HepG2 (cell line): Measurements from ENCODE around the gene FIBCD1. TPM values are rescaled to one million over a fixed set of nuclear protein-coding genes. Genes with fewer than 3 reads are reported as not detected.

Source experiments
- ATAC-seq: fragments of 200-7000 bp; cut with Tn5 transposase; 3 replicates; pipeline ENCODE4 v1.9.1; 2020; ENCODE audit warnings: mild to moderate bottlenecking, moderate library complexity
- BruUV-seq: library from RNA; stranded (reverse); fragments of 400-500 nt; replicated peaks from 2 replicates; lab custom pipeline; 2021; lab: Mats Ljungman, UMichigan
- CTCF ChIA-PET: fragments of 300-600 bp; formaldehyde crosslinking; extraction: SDS; loops from one replicate; lab custom pipeline; 2021; ENCODE audit warnings: low total read pairs, inconsistent platforms, low intra/inter-chr PET ratio; lab: Yijun Ruan, JAX
- POLR2A ChIA-PET: fragments of 350-600 bp; sonication (Branson Sonifier 250); formaldehyde crosslinking; loops from one replicate; lab custom pipeline; 2020; ENCODE audit warnings: antibody characterized with exemption, inconsistent platforms; lab: Yijun Ruan, JAX
- DNase-seq: peaks from one replicate; pipeline ENCODE4 v3.0.0-alpha.2; 2015; ENCODE audit warnings: low spot score
- FAIRE-seq: peaks from 3 replicates; lab custom pipeline; 2011; peaks lifted over from hg19 to GRCh38; lab: Jason Lieb, UNC
- H2AFZ ChIP-seq: one replicate; pipeline ENCODE4 v1.6.1; 2011; ENCODE audit warnings: low read length, inconsistent platforms
- H3K27ac ChIP-seq: fragments of 300-600 bp; 3 replicates; pipeline ENCODE4 v1.8.0; 2011; ENCODE audit warnings: mixed run types, mild to moderate bottlenecking, mixed read lengths, low read length, inconsistent platforms; ENCODE audit not compliant: insufficient read depth; ENCODE audit errors: extremely low read length
- H3K27me3 ChIP-seq, 2 experiments: fragments of 200-600 bp in 1 of 2; 2 replicates in 1 of 2; 3 replicates in 1 of 2; pipeline versions ENCODE4 v1.6.0 to v1.8.0; 2011; ENCODE audit warnings: low read length in 2 of 2, mild to moderate bottlenecking in 2 of 2, moderate library complexity in 2 of 2, inconsistent platforms in 1 of 2; ENCODE audit not compliant: insufficient read depth in 2 of 2, control insufficient read depth in 1 of 2
- H3K36me3 ChIP-seq, 2 experiments: fragments of 200-600 bp in 1 of 2; replicated peaks in 1 of 2; 2 replicates in 1 of 2; 3 replicates in 1 of 2; pipeline versions ENCODE4 v1.5.1 to v1.8.0; 2011; ENCODE audit warnings: low read length in 2 of 2, inconsistent platforms in 1 of 2; ENCODE audit not compliant: insufficient read depth in 2 of 2, control insufficient read depth in 1 of 2
- H3K4me1 ChIP-seq: 2 replicates; pipeline ENCODE4 v1.5.1; 2012; ENCODE audit warnings: low read length, inconsistent platforms; ENCODE audit not compliant: insufficient read depth
- H3K4me2 ChIP-seq: 2 replicates; pipeline ENCODE4 v1.6.0; 2011; ENCODE audit warnings: low read depth, low read length, inconsistent platforms
- H3K4me3 ChIP-seq, 3 experiments: fragments of 200-600 bp in 1 of 3; sonication (generic), shearing (Covaris generic) in 1 of 3; replicated peaks in 1 of 3; 2 replicates each; pipeline ENCODE4 v1.5.1; 2011 to 2016; ENCODE audit warnings: low read length in 3 of 3, inconsistent platforms in 2 of 3, low read depth in 2 of 3, mild to moderate bottlenecking in 2 of 3, control low read depth in 1 of 3, mixed read lengths in 1 of 3; ENCODE audit not compliant: insufficient read depth in 1 of 3
- H3K79me2 ChIP-seq: one replicate; pipeline ENCODE4 v1.6.1; 2011; ENCODE audit warnings: low read length, inconsistent platforms; ENCODE audit not compliant: insufficient read depth
- H3K9ac ChIP-seq: 2 replicates; pipeline ENCODE4 v1.6.0; 2011; ENCODE audit warnings: mild to moderate bottlenecking, low read depth, low read length, inconsistent platforms; ENCODE audit not compliant: insufficient read depth
- H3K9me3 ChIP-seq: 2 replicates; pipeline ENCODE4 v1.5.1; 2012; ENCODE audit warnings: mild to moderate bottlenecking, low read length
- H4K20me1 ChIP-seq: 2 replicates; pipeline ENCODE4 v1.6.0; 2011; ENCODE audit warnings: inconsistent platforms, mild to moderate bottlenecking, low read length, moderate library complexity; ENCODE audit not compliant: insufficient read depth
- AKAP8 ChIP-seq: sonication (generic); formaldehyde crosslinking; IDR thresholded peaks from 2 replicates; pipeline ENCODE4 v1.5.1; 2020; ENCODE audit warnings: mild to moderate bottlenecking, missing genetic modification reagents
- ATF7-NPFF ChIP-seq: sonication (generic); formaldehyde crosslinking; IDR thresholded peaks from 2 replicates; pipeline ENCODE4 v1.8.1; 2023; ENCODE audit warnings: mild to moderate bottlenecking, low read depth, missing genetic modification reagents, moderate library complexity
- BRD4 ChIP-seq: sonication (generic); formaldehyde crosslinking; IDR thresholded peaks from 2 replicates; pipeline ENCODE4 v1.4.0; 2020; ENCODE audit warnings: missing genetic modification reagents
- KDM5B ChIP-seq: sonication (generic); formaldehyde crosslinking; IDR thresholded peaks from 2 replicates; pipeline ENCODE4 v1.4.0; 2020; ENCODE audit warnings: missing genetic modification reagents, mild to moderate bottlenecking, borderline replicate concordance
- NFE2L2 ChIP-seq: fragments of 150-350 bp; IDR thresholded peaks from 2 replicates; pipeline ENCODE4 v1.6.1; 2014; ENCODE audit warnings: low read length
- SIX1 ChIP-seq: sonication (generic); formaldehyde crosslinking; IDR thresholded peaks from 2 replicates; pipeline ENCODE4 v1.4.0; 2020; ENCODE audit warnings: missing genetic modification reagents, borderline replicate concordance
- YEATS2 ChIP-seq: sonication (generic); formaldehyde crosslinking; IDR thresholded peaks from 2 replicates; pipeline ENCODE4 v1.4.0; 2020; ENCODE audit warnings: missing genetic modification reagents, borderline replicate concordance
- ZNF232 ChIP-seq: sonication (generic); formaldehyde crosslinking; IDR thresholded peaks from 2 replicates; pipeline ENCODE4 v1.4.0; 2020; ENCODE audit warnings: missing genetic modification reagents, borderline replicate concordance
- ZNF510 ChIP-seq: sonication (generic); formaldehyde crosslinking; IDR thresholded peaks from 2 replicates; pipeline ENCODE4 v1.4.0; 2020; ENCODE audit warnings: low read depth, mild to moderate bottlenecking, missing genetic modification reagents
- ZNF768 ChIP-seq: sonication (generic); formaldehyde crosslinking; IDR thresholded peaks from 2 replicates; pipeline ENCODE4 v1.4.0; 2020; ENCODE audit warnings: missing genetic modification reagents
- ZNF790 ChIP-seq: sonication (generic); formaldehyde crosslinking; IDR thresholded peaks from 2 replicates; pipeline ENCODE4 v1.8.0; 2022; ENCODE audit warnings: missing genetic modification reagents, mild to moderate bottlenecking, borderline replicate concordance
- WGBS: methylation state at CpG from one replicate; pipeline ENCODE4 v1.1.6; 2017; ENCODE audit warnings: low lambda C conversion rate; 5-methylcytosine and 5-hydroxymethylcytosine counted together
- in situ Hi-C: cut with HindIII; loops from 2 replicates; pipeline ENCODE4 v1.10.0; 2017; ENCODE audit warnings: low pct_unique_long_range_greater_than_20kb; ENCODE audit not compliant: extremely low pct_ligation_motif_present
- intact Hi-C: fragments of 100-400 bp; cut with micrococcal nuclease; formaldehyde crosslinking; loops from one replicate; pipeline ENCODE4 v1.10.0; 2022; ENCODE audit not compliant: unreplicated experiment
- polyA plus RNA-seq, 8 experiments: library from polyadenylated mRNA; depleted of rRNA in 3 of 8; stranded (reverse) in 7 of 8; unstranded in 1 of 8; fragments of >200 nt; fragmentation: Illumina TruSeq in 4 of 8; extraction: Trizol in 4 of 8; gene quantifications; 2 replicates each; pipeline versions ENCODE4 v1.2.1 to v1.2.3, GENCODE V29; 2011 to 2016; ENCODE audit warnings: low read depth in 4 of 8, missing spikeins in 1 of 8, mixed read lengths in 1 of 8; ENCODE audit not compliant: insufficient read depth in 1 of 8
- total RNA-seq, 5 experiments: library from RNA; depleted of rRNA; stranded (reverse); fragments of >200 nt; fragmentation: Illumina TruSeq; extraction: Trizol; gene quantifications; 2 replicates each; pipeline ENCODE4 v1.2.3, GENCODE V29; 2016; ENCODE audit warnings: low read depth in 1 of 5
- TF ChIP-seq, protein P1 (sequence below): sonication (generic); formaldehyde crosslinking; conservative IDR thresholded peaks from 2 replicates; pipeline ENCODE4 v1.8.0; 2022; ENCODE audit warnings: low read depth, missing genetic modification reagents
- TF ChIP-seq, protein P2 (sequence below): sonication (generic); formaldehyde crosslinking; IDR thresholded peaks from 2 replicates; pipeline ENCODE4 v1.5.0; 2020; ENCODE audit warnings: missing genetic modification reagents, mild to moderate bottlenecking, borderline replicate concordance
- TF ChIP-seq, protein P3 (sequence below): IDR thresholded peaks from 2 replicates; pipeline ENCODE4 v1.6.1; 2016; ENCODE audit warnings: control low read depth

The FIBCD1 gene
- total and polyA plus RNA-seq, 2 of the 13 experiments (the other 11 are each of a cell fraction or from before 2014, with no cell fraction given) = 0.55 to 0.89 TPM

DNA sequence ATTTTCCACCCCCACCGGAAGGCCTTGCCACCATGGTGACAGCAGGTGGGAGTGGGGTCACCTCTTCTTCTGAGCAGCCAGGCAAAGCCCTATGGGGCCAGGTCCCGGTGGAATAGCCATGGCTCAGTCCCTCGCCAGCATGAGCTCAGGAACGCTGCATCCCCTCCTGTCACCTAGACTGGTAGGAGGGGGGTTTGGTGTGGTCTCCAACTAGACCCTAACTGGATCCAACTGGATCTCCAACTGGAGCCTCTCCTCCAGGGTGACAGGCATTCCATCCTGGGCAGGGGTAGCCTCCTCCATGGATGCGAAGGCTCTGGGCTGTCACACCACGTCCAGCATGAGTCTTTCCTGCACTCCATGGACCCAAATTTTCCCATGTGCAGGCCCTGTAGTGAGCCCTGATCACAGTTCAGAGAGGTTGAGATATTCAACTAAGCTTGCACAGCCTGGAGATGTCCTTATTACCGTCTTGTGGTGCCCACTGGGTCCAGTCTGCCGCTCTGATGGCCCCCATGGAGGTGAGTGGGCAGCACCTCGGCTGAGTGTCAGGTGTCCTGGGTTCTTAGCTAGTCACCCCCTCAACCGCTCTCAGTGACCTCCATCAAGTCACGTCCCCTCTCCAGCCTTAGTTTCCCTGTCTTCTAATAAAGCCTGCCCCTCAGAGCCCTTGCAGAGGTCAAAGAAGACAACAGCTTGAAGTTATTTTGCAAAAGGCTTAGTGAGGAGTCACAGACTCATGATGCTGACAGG, 18.6 kb upstream of the FIBCD1 start:
- Histone ChIP-seq H3K27ac (no peak overlapping the region), H3K4me2 (no peak overlapping the region), H4K20me1 (no peaks in the 10 kb centered on the region), H2AFZ (no peak overlapping the region), H3K4me1 (no peaks in the 10 kb centered on the region), H3K4me3 (no peak overlapping the region), H3K36me3 (no peaks in the 10 kb centered on the region), H3K79me2 (no peaks in the 10 kb centered on the region), H3K9ac (no peak overlapping the region), H3K9me3 (peaks cover 9% of the 10 kb centered on the region), H3K27me3 (peaks cover 1 to 46% of the 10 kb centered on the region in 2 experiments; a peak in 4 of 5 replicates)
- POLR2A ChIA-PET = no interaction called here
- CTCF ChIA-PET = no interaction called here
- 29% methylated on average over 6 of the region's 11 CpGs for WGBS
- ATAC-seq (no peak), DNase-seq (no peak), FAIRE-seq (no peak)
- intact Hi-C loops = no loop called here
- in situ Hi-C loops = no loop called here
- BruUV-seq = no TSS peak
- TF ChIP-seq AKAP8 = no peak
- TF ChIP-seq ZNF768 (CRISPR knock-in tag) = peak; percentile 77

DNA sequence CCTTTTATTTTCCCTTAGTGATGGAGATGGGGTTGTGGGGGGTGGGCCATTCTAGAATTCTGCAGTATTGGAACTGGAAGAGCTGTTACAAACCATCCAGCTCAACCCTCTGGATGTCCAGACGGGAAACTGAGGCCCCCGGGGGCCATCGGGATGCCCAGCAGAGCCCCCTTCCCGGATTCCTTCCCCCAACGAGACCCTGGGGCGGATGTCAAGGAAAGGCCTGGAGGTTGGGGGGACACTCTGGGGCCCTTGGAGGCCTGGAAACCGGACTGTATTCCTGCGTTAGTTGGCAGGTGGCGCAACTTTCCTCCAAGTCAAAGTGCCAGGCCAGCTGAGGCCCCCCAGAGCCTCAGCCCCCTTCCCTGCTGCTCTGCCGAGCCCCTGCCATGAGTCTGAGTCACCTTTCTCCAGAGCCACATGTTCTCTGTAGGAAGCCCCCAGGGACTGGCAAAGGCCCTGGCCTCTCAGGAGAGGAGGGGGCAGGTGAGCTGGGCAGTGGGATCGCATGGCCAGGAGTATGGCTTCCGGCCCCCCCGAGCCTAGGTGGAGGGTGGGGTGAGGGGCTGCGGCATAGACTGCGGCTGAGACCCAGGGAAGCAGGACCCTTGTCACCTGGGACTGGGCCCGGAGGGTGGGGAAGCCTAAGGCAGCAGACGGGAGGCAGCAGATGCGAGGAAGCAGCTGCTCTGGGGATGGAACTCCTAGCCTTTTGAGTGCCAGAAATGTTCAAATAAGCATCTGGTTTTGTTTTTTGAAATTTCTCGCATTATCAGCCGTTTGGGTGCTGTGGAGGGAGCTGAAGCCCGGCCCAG, 17.8 kb upstream of the FIBCD1 start:
- Histone ChIP-seq H3K9me3 (peaks cover 9% of the 10 kb centered on the region), H3K27me3 (peaks cover 0 to 42% of the 10 kb centered on the region in 2 experiments; a peak in 2 of 5 replicates), H3K36me3 (no peaks in the 10 kb centered on the region), H3K9ac (no peak overlapping the region), H3K4me2 (no peak overlapping the region), H3K4me1 (no peaks in the 10 kb centered on the region), H4K20me1 (no peaks in the 10 kb centered on the region), H3K4me3 (no peak overlapping the region), H3K27ac (no peak overlapping the region), H3K79me2 (no peaks in the 10 kb centered on the region), H2AFZ (no peak overlapping the region)
- in situ Hi-C loops (no loop called here), intact Hi-C loops (no loop called here)
- no peak for FAIRE-seq
- 12% methylated on average over 14 of the region's 21 CpGs for WGBS
- ChIA-PET CTCF (no interaction called here), POLR2A (no interaction called here)
- no peak for DNase-seq
- BruUV-seq = no TSS peak
- ATAC-seq = no peak
- TF ChIP-seq YEATS2 (CRISPR knock-in tag) (no peak), ZNF510 (CRISPR knock-in tag) (no peak), ZNF232 (CRISPR knock-in tag) (no peak), ATF7-NPFF (no peak), NFE2L2 (no peak), ZNF790 (no peak), KDM5B (CRISPR knock-in tag) (no peak), BRD4 (CRISPR knock-in tag) (no peak), SIX1 (CRISPR knock-in tag) (no peak)
- TF ChIP-seq, protein P1, sequence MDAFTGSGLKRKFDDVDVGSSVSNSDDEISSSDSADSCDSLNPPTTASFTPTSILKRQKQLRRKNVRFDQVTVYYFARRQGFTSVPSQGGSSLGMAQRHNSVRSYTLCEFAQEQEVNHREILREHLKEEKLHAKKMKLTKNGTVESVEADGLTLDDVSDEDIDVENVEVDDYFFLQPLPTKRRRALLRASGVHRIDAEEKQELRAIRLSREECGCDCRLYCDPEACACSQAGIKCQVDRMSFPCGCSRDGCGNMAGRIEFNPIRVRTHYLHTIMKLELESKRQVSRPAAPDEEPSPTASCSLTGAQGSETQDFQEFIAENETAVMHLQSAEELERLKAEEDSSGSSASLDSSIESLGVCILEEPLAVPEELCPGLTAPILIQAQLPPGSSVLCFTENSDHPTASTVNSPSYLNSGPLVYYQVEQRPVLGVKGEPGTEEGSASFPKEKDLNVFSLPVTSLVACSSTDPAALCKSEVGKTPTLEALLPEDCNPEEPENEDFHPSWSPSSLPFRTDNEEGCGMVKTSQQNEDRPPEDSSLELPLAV = no peak
- TF ChIP-seq, protein P2, sequence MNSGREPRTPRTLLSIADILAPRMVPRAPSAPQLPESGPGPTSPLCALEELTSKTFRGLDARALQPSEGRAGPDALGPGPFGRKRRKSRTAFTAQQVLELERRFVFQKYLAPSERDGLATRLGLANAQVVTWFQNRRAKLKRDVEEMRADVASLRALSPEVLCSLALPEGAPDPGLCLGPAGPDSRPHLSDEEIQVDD (CRISPR knock-in tag) = no peak
- TF ChIP-seq, protein P3, sequence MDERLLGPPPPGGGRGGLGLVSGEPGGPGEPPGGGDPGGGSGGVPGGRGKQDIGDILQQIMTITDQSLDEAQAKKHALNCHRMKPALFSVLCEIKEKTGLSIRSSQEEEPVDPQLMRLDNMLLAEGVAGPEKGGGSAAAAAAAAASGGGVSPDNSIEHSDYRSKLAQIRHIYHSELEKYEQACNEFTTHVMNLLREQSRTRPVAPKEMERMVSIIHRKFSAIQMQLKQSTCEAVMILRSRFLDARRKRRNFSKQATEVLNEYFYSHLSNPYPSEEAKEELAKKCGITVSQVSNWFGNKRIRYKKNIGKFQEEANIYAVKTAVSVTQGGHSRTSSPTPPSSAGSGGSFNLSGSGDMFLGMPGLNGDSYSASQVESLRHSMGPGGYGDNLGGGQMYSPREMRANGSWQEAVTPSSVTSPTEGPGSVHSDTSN (CRISPR knock-in tag) = no peak
